RWPE1 (cell line): ENCODE results near the gene FMNL1.

Experiments
- CTCF ChIA-PET: fragments of 350-600 bp; sonication (Branson Sonifier 250); formaldehyde crosslinking; extraction: SDS; loops from one replicate; lab custom pipeline; 2021; lab: Yijun Ruan, JAX
- POLR2A ChIA-PET: fragments of 400-600 bp; formaldehyde crosslinking; extraction: SDS; loops from one replicate; lab custom pipeline; 2020; ENCODE audit warnings: antibody characterized with exemption; ENCODE audit not compliant: low non-redundant PET; lab: Yijun Ruan, JAX
- DNase-seq: peaks from one replicate; pipeline ENCODE4 v3.0.0; 2012; ENCODE audit warnings: low spot score
- H3K27ac ChIP-seq: fragments of 450-650 bp; 2 replicates; pipeline ENCODE4 v1.5.1; 2017
- TF ChIP-seq, protein P1 (sequence below): fragments of 450-650 bp; conservative IDR thresholded peaks from 2 replicates; pipeline ENCODE4 v1.5.1; 2017; ENCODE audit warnings: low read depth, mild to moderate bottlenecking

Gene FMNL1, protein sequence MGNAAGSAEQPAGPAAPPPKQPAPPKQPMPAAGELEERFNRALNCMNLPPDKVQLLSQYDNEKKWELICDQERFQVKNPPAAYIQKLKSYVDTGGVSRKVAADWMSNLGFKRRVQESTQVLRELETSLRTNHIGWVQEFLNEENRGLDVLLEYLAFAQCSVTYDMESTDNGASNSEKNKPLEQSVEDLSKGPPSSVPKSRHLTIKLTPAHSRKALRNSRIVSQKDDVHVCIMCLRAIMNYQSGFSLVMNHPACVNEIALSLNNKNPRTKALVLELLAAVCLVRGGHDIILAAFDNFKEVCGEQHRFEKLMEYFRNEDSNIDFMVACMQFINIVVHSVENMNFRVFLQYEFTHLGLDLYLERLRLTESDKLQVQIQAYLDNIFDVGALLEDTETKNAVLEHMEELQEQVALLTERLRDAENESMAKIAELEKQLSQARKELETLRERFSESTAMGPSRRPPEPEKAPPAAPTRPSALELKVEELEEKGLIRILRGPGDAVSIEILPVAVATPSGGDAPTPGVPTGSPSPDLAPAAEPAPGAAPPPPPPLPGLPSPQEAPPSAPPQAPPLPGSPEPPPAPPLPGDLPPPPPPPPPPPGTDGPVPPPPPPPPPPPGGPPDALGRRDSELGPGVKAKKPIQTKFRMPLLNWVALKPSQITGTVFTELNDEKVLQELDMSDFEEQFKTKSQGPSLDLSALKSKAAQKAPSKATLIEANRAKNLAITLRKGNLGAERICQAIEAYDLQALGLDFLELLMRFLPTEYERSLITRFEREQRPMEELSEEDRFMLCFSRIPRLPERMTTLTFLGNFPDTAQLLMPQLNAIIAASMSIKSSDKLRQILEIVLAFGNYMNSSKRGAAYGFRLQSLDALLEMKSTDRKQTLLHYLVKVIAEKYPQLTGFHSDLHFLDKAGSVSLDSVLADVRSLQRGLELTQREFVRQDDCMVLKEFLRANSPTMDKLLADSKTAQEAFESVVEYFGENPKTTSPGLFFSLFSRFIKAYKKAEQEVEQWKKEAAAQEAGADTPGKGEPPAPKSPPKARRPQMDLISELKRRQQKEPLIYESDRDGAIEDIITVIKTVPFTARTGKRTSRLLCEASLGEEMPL

DNA sequence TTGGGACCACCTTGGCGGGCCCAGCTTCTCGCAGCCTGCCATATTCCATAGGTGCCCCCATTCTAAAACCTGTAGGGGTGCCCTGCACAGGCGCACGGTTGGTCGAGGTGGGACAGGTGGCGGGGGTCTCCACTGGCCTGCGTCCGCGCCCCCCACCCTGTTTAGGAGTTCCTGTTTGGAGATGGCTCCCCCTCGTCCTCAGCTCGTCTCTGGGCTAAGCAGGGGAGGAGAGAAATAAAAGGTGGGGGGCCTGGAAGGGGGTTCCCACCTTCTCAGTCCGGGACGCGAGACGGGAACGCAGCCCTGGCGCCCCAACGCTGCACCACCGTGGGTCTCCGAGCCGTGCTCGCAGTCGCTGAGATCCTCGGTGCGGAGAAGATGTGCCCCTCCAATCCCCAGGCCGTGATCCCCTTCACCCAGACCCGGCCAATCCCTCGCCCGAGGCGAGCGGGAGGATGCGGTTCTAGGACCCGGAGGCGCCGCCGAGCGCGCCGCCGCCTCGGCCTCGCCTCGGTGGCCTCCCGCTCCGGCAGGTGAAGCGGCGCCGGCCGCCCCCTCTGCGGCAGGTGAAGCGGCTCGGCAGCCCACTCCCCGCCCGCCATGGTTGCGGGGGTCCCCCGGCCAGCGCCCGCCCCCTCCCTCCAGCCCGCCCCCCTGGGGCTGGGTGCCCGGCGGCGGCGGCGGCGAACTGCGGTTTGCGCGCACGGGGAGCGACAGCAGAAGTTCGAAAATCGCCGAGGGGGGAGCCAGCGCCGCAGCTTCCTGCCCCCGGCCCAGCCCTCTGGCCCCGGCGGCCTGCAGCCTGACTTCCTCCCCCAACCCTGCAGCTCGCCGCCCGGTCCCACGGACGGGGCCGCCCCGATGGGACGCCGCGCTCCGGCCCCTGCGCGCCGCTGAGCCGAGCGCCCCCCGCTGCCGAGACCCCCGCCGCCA lies at the start of gene FMNL1:
Gene FMNL1 (plus strand): TSS at position 805 of the 933 bp plus-strand sequence. CDS start 240 bp downstream, outside the sequence.
- DNase-seq, result no peak
- TF ChIP-seq, protein P1, sequence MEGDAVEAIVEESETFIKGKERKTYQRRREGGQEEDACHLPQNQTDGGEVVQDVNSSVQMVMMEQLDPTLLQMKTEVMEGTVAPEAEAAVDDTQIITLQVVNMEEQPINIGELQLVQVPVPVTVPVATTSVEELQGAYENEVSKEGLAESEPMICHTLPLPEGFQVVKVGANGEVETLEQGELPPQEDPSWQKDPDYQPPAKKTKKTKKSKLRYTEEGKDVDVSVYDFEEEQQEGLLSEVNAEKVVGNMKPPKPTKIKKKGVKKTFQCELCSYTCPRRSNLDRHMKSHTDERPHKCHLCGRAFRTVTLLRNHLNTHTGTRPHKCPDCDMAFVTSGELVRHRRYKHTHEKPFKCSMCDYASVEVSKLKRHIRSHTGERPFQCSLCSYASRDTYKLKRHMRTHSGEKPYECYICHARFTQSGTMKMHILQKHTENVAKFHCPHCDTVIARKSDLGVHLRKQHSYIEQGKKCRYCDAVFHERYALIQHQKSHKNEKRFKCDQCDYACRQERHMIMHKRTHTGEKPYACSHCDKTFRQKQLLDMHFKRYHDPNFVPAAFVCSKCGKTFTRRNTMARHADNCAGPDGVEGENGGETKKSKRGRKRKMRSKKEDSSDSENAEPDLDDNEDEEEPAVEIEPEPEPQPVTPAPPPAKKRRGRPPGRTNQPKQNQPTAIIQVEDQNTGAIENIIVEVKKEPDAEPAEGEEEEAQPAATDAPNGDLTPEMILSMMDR, result no peak
- CTCF ChIA-PET, result interaction anchor here (0.7 kb wide), 1 partner anchor 83 kb away, joined by 3 read pairs; no protein-coding TSS in a partner anchor
- peak within 1 kb of the TSS; percentile 94 for H3K27ac ChIP-seq
- POLR2A ChIA-PET, result no interaction called here

DNA sequence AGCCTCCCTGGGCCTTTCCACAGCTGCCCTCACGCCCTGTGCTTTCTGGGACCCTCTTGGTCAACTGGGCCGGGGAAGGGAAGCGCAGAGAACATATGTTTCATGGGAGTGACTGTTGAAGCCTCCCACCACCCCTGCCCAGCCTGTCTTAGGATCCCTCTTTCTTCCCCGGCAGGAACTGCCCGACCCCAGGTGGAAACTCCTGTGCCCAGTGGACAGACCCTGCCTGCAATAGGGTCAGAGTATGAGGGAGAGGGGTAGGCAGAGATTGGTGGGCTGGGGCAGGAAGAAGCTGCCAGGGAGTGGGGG lies 49.5 kb upstream of the FMNL1 start:
- ChIA-PET CTCF (interaction anchor here (0.5 to 3.8 kb wide), 6 partner anchors 11 to 63 kb away, joined by 3 to 27 read pairs (median 4); partner anchors contain the start of genes HEXIM1 and HEXIM2), POLR2A (interaction anchor here (0.5 to 3.6 kb wide), 7 partner anchors 11 to 125 kb away, joined by 3 to 51 read pairs (median 5); partner anchors contain the start of genes HEXIM1 and HEXIM2)
- TF ChIP-seq, protein P1, result no peak
- no peak for DNase-seq
- H3K27ac ChIP-seq, result peak overlapping the region; percentile 100

DNA sequence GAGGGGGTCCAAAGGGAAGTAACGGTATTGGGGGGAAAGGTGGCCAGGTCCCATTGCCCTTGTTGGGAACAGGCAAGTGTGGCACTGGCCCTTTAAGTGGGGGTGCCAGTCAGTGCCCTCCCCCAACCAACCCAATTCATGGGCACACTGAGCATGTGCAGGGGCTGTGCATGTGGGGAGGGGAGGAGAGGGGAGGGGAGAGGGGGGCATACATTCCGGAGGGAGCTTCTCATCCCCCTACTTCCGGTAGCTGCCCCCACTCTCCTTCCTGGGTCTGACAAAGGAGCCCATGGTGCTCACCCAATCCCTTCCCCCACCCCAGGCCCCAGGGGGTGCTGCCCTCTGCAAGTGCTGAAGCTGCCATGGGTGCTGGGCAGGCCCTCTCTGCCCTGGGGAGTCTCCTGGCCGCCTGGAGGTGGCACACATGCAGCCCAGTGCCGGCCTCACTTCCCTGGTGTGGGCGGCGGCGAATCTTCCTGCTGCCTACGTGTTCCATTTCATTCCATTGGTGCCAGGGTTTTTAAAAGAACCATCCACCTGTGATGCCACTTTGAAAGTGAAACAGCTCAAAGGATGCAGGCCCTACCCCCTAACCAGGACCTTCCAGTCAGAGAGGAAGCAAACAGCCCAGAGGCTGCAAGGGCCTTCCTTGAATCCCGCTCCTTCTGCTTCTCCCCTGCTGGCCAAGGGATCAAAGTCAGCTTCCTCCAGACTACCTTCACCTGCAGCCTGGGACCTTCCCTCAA lies 49.0 kb upstream of the FMNL1 start:
- POLR2A ChIA-PET, result interaction anchor here (0.5 to 3.6 kb wide), 8 partner anchors 10 to 125 kb away, joined by 3 to 51 read pairs (median 4); partner anchors contain the start of genes HEXIM1 and HEXIM2
- TF ChIP-seq, protein P1, result no peak
- H3K27ac ChIP-seq, result peak overlapping the region; percentile 100
- CTCF ChIA-PET, result interaction anchor here (0.5 to 3.8 kb wide), 9 partner anchors 11 to 665 kb away, joined by 3 to 27 read pairs (median 4); partner anchors contain the start of genes ACBD4, HEXIM1 and HEXIM2
- peak; percentile 89 for DNase-seq

DNA sequence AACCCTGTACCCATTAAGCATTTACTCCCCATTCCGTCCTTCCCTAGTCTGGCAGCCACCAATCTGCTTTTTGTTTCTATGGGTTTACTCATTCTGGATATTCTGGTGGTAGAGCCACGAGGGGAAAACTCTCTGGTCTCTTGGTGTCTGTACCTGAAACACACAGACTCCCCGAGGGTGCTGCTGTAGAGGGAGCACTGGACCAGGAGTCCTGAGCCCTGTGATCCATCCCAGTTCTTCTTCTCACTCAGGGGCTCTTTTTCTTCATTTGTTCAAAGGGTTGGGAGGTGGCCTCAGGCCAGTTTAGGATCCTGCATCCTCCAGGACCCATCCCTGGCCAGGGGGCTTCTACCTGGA lies 45.9 kb upstream of the FMNL1 start:
- POLR2A ChIA-PET, result interaction anchor here (0.6 to 1.3 kb wide), 2 partner anchors 10 to 15 kb away, joined by 3 to 6 read pairs; no protein-coding TSS in a partner anchor
- peak overlapping the region; percentile 100 for H3K27ac ChIP-seq
- no peak for DNase-seq
- CTCF ChIA-PET, result interaction anchor here (0.8 kb wide), 1 partner anchor 40 kb away, joined by 4 read pairs; the partner anchor contains the start of gene ACBD4
- TF ChIP-seq, protein P1, result no peak

DNA sequence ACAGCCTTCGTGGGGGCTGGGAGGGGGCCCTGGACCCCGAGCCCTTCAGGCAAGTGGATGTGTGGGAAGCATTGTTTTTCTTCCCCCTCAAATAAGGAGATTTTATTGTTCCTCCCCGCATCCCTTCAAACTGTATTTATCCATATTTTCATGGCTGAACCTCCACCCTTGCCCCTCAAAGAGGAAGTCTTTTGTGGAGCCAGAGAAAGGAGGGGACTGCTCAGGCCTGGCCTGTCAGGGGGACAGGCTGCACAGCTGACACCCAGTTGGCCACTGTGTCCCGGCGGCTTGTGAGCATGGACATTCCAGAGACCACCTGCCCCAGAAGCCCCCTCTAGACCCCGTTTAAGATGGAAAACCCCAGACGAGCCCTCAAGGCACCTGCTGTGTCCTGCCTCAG lies 44.1 kb upstream of the FMNL1 start:
- TF ChIP-seq, protein P1, result no peak
- DNase-seq, result no peak
- CTCF ChIA-PET, result interaction anchor here (1.0 kb wide), 1 partner anchor 22 kb away, joined by 8 read pairs; no protein-coding TSS in a partner anchor
- POLR2A ChIA-PET, result interaction anchor here (0.6 kb wide), 1 partner anchor 22 kb away, joined by 3 read pairs; no protein-coding TSS in a partner anchor
- peak overlapping the region; percentile 100 for H3K27ac ChIP-seq
